GM18867 (cell line): Measurements from ENCODE around the gene HDAC9.
"Not testable (repeated sequence)": the region's sequence is repeated elsewhere in the genome, so short reads cannot be mapped to it uniquely, and the experiment has no call there.

Experiments used
- ATAC-seq: cut with Tn5 transposase; IDR thresholded peaks from one replicate; pipeline ENCODE4 v1.9.1; 2021; ENCODE audit warnings: mild to moderate bottlenecking, moderate library complexity; ENCODE audit not compliant: unreplicated experiment

The HDAC9 gene

DNA sequence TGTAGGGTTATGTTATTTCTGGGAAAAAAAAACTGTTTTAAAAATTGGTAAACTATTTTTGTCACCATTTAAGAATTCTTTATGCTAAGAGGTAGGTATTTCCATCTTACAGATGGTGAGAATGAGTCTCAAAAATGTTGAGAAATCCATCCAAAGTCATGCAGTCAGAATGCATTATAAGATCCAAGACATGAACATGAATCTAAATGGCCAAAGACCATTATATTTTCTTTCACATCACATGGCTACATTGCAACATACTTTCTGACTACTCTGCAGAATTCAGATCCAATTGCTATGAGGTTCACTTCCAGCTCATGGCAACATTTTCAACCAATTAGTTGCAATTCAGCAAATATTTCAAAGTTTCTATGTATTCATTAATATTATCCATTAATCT, 440.7 kb downstream of the HDAC9 start:
- ATAC-seq: no peak

DNA sequence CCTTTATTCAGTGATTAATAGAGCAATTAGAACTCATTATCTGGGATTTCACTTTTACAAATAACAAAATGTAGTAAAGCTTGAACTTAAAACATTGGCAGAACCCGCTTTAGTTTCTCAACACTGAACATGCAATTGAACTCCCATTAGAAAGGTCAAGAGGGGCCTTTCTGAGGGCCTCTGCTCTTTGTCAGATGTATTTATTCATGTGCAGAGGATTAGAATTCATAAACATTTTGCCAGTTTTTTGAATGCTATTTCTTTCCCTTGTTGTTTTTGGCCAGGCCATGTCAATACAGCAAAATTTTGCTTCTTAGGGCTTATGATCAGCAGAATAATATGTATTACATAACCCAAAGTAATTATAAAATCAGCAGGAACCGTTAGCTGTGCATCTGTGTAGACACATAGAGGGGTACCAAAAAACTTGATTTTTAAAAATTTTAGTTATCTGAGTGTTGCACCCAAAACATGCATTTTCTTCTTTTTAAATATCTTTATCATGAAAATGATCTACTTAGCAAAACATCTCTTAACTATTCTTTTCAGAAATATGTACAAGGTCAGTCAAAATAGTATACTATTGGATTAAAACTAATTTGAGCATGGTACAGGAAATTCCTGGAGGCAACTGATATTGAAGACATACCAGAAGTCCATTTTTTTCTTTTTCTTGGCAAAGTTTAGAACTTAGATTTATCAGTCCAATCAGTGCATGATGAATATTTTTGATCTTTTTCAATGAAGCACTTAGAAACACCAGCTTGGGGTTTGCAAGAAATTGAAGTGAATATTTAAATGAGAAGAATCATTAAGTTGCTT, 444.4 kb downstream of the HDAC9 start:
- no peak for ATAC-seq

DNA sequence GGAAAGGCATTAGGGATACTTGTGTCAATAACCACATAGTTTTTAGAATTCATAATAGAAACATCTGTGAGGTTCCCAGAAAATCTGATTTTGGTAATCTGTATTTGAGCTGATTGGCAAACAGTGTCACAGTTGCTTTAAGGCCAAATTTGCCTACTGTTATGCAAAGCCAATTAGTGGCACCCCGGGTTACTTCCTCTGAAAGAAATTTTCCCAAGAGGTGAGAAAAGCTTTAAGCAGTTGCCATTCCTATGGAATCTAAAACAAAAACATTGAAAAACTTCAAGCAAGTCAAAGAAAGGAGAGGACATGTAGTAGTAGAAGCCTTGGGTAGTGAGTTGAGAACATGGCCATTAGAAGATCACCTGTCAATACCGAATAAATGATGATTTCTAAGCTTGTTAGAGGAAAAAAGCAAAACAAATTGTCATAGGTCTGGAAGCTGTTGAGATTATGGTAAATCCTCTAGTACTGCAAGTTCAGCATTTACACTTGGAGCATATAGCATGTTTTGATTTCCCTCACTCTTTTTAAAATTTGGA, 445.1 kb downstream of the HDAC9 start:
- no peak for ATAC-seq

DNA sequence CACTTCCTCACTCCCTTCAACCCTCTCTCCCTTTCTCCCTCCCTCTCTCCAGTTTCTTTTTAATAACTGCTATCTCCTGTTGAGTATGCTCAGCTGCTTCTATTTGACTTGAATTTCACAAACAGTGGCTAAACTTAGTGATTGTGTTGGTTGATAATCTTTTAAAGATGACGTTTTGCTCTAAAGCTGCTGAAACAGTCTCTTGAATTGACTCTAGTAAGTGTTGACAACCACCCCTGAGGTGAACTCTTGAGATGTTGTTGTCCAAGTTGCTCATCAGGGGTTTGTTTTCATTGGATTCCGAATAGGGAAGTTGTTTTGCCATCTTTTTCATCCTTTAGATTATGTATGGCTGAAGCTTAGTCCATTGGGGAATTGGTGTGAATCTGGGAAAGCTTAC, 445.7 kb downstream of the HDAC9 start:
- ATAC-seq: no peak

DNA sequence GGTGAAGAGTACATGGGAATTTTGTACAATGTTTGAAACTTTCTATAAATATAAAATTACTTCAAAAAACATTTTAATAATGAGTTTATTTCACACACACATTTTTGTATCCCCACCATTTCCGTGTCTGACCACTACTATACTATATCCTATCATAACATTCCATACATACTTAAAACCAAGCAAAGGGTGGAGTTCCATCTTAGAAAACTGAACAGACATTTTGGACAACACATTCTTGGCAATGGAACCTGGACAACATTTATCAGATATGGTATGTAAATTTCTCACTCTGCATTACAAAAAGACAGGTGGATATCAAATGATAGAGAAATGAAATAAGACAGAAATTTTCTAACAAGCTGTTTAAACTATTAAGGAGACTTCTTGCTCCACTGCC, 453.0 kb downstream of the HDAC9 start:
- no peak for ATAC-seq

DNA sequence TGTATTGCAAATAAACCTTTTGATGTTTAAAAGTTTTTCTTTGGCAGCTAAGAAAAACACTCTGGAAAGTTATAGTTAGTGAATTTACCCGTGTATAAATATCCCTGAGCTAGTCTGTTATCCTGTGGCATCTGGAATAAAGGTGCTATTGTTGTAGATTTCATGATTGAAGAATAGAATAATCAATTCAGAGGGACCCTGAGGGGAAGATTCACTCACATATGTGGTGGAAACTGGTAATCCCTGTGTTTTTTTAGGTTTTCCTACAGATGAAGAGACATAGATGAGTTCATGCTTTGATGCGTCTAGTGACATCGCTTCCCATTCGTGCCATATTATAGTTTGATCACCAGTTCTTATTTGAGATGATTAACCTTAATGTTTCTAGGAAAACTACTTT, 457.3 kb downstream of the HDAC9 start:
- ATAC-seq: no peak

DNA sequence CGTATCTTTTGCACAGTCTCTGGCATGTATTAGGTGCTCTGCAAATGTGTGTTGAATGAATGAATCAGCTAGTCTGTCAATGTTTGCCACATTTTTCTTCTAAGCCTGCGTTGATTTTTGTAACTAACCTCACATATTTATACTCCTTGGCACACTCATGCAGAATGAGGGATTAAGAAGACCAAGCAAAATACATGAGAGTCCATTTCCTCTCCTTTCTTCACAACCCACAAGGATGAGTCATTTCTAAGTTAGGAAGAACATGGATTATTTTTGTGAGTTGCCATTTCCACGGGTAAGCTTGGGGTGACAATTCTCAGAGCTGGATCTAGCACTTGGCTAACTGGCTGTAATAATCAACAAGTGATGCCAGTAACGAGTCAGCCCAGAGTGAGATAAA, 463.1 kb downstream of the HDAC9 start:
- no peak for ATAC-seq

DNA sequence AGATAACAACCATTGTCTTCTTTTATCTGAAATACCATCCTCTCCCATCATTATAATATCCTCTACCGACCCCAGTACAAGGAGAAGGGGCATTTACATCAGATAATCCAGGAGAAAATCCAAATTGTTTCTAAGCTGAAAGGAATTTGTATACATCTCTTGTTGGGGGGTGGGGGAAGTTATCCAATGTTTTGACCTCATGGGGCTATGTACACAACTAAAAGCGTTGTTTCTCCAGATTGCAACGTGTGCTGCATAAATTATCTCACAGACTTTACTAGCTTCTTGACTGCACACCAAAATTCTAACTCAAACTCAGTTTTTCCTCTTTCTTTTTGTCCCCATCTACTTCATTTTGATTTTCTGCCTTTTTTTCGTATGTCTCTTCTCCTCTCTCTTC, 465.2 kb downstream of the HDAC9 start:
- ATAC-seq: no peak

DNA sequence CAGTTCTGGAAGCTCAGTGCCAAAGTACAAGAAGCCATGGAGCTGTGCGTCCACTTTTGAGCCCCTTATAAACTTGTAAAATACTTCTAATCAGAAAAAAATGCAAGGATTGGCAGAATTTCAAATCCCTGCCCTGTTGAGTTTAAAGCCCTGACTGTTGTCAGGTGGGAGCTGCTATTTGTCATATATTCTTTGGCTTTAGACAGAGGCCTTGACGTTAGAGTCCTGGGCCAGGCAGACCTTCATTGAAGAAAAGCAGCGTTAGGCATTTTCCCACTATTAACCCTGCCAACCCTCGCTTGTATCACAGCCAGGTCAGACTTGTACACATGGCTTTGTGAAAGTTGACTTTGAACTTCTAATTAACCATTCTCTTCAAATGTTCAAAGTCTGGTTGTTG, 466.5 kb downstream of the HDAC9 start:
- ATAC-seq: no peak

DNA sequence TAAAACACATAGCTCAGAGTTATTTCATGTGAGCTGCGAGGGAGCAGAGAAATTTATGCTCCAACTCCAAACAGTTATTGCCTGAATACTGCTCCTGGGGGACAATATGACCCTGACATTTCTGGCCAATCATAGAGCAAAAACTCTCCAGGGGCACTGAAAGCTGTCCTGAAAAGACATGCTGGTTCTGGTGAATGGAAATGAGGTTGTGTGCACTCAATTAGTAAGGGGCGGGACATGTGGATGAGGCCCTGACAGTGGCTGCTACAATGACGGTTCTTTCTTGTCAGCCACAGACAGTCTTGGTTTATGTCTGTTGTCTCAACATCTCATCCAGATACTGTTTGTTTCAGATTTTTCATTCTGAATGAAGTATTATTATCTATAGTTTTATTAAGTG, 470.1 kb downstream of the HDAC9 start:
- ATAC-seq: no peak

DNA sequence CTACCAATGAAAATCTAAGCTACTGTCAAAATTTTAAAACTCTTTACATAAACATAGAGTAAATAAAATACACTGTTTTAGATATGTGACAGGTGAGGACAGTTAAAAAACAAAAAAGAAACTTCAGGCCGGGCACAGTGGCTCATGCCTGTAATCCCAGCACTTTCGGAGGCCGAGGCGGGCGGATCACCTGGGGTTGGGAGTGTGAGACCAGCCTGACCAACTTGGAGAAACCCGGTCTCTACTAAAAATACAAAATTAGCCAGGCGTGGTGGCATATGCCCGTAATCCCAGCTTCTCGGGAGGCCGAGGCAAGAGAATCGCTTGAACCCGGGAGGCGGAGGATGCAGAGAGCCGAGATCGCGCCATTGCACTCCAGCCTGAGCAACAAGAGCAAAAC, 472.2 kb downstream of the HDAC9 start:
- not testable (repeated sequence) for ATAC-seq

DNA sequence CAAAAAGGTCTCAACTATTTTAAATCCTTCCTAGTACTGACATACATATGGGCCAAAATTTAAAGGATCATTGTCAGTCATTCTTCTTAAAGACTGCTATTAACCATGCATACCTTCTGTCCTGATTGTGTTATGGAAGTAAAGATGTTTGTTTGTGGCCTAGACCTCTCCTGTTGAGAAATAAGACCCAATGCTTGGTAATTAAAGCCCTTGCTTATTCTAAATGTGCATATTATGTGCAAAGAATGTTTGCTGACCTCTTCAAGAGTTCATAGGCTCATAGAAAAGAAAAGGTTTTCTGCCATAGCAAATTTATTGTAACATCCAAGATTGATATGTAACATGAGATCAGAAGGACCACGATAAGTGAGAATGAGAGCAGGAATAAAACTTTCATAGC, 476.3 kb downstream of the HDAC9 start:
- no peak for ATAC-seq

DNA sequence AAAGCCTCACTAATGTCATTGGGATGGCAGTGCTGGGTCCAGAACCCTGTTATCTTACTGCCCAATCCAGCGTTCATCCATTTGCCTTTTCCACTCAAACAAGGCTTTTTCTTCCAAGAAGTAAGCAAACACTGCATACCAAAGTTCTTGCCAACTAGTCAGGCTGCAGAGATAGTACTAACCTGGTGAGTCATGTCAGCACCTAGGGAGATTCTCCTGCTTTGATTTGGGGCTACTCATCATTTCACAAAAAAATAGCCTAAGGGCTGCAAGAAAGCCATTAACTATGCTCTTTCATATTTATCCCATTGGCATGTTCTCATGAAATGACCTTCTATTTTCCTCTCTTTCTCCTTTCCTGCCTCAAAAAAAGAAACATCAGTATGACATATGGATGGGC, 479.3 kb downstream of the HDAC9 start:
- ATAC-seq: no peak

DNA sequence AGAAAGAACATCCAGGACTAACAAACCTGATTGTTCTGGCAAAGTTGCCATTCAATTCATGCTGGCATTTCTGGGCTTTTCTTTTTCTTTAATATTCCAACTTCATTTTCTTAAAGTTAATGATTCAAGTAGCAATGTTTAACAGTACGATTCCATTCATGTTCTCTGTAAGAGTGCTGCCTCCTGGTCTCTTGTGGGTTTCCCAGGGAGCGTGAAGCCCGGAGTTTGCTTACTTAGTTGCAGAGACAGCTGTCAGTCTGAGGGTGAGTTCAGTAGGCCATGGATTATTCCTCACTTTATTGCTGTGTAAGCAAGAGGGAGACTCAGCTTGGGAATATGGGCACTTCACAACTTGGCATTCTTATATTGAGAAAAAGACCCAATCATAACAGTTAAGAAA, 479.7 kb downstream of the HDAC9 start:
- ATAC-seq: no peak

DNA sequence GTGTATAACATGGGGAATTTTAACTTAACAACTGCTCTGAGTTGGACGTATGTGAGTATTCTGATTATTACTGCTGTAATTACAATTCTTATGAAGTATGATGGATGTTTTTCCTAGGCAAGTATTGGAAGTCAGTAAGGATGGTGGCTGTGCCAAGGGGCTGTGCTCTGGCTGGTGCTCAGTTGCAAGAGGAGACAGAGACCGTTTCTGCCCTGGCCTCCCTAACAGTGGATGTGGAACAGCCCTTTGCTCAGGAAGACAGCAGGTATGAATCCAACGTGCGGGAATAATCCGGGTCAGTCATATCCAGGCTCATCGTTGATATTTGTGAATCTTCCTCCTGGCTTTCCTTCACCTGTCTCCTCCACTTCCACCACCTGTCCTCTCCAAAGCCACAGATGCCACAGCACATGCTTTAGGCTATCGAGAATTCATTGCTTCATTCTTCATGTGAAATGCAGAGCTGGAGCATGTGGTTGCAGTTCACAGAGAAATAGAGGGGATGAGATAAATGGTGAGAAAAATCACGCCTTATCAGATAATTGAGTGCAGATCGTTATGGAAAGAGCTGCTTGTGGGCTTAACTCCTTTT, 480.2 kb downstream of the HDAC9 start:
- ATAC-seq: no peak

DNA sequence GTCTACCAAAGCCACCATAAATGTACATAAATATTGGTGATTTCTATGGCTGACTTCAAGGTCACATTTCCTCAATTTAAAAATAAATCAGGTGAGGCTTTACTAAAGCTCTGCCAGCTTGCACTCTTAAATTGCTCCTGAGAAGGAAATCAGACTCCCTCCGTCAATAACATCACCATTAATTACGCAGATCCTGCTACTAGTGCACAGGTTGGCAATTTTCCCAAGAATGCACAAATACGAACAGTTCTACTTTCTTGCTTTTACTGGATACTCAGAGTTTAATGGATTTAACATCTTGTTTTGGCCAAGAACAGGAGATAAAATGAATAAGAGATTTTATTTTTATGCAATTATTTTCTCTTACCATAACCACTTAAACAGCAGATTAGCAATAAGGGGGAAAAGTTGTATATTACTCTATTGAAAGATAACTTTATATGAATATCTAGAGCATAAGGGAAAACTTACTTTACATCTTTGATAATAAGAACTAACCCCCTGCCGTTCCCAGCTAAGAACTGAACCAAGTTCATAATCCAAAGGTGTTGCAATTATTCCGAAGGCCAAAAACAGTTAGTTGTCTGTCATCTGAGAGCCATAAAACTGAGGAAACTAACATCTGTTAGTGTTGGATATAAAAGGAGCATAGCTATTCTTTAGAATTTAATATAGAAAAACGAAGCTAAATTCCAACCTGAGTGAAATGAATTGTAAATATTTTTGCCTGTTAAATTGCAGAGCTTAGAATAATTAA, 481.3 kb downstream of the HDAC9 start:
- ATAC-seq: no peak

DNA sequence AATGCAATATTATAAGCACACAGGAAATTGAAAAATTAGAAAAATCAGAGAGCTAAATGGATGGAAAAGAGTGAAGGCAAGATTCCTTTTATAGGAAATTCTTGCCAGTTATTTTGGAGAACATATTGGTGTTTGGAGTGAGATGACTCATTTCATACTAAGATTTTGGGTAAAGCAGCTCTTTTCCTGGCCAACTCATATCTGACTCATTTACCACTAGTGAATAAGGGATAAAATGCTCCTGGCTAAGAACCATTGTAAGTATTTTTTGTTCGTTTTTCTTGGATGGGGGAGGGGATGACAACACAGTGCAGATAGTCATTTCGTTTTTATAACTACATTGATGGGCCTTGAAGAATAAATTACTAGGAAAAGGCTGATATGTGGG, 482.6 kb downstream of the HDAC9 start:
- ATAC-seq: no peak

DNA sequence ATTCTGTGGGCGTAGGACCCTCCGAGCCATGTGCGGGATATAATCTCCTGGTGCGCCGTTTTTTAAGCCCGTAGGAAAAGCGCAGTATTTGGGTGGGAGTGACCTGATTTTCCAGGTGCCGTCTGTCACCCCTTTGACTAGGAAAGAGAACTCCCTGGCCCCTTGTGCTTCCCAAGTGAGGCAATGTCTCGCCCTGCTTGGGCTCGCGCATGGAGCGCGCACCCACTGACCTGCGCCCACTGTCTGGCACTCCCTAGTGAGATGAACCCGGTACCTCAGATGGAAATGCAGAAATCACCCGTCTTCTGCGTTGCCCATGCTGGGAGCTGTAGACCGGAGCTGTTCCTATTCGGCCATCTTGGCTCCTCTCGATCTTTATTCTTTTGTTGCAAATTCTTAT, 495.2 kb downstream of the HDAC9 start:
- ATAC-seq: not testable (repeated sequence)

DNA sequence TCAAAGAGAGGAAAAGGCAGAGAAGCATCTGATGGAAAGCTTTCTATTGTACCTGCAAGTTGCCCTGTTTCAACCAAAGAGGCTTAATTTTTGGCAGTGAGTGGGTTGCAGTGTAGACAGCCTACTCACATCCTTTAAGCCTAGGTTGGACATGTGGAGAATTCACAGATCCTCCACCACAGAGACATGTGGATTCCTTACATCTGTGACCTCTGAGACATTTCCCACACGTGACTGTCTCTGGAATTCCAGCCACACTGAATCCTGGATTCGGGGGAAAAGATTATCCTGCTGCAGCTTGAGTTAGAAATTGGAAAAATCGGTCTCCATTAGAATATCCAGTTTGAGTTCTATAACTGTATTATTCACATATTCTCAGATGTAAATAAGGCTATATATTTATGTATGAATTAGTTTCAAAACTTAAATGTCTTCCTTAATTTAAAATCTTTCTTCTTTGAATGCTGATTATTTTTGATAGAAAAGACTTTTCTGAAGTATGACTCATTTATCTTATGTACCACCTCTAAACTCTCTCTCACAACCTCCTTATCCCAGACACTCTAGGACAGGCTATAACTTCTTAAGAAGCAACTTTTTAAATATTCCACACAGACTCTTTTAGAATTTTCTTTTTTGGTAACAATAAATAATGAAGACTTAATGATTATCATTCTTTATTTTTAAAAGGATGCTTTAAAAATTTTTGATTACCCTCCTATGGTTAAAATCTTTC, 498.6 kb downstream of the HDAC9 start:
- no peak for ATAC-seq

DNA sequence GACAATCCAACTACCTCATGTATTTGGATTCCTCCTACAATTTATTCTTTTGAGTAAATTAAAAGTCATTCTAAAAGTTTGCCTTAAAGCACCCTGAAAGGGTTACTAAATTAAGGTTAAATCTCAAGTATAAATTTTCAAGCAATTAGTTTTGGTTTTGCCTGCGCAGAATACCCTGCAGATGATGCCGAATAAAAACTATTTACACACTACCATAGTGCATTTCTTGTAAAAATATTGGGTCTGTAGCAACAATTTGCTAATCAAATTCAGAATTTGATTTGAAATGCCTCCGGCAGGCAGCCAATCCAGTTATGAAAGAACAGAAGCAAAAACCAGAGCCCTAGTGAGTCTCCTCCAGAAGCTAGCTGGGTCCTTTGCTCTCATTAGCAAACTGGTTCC, 499.7 kb downstream of the HDAC9 start:
- no peak for ATAC-seq

DNA sequence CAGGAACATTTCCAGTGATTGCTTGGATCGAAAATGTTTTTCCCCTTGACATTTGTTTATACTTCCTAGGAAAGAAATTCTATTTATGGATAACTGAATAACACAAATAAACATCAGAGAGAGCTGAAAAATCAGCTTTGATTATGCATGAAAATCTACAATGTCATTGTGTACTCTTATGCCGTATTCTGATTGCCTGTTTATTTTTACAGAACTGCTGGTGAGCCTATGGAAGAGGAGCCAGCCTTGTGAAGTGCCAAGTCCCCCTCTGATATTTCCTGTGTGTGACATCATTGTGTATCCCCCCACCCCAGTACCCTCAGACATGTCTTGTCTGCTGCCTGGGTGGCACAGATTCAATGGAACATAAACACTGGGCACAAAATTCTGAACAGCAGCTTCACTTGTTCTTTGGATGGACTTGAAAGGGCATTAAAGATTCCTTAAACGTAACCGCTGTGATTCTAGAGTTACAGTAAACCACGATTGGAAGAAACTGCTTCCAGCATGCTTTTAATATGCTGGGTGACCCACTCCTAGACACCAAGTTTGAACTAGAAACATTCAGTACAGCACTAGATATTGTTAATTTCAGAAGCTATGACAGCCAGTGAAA, 500.4 kb downstream of the HDAC9 start:
- no peak for ATAC-seq
